Measurements from ENCODE around the gene PHC2. TPM values are rescaled to one million over a fixed set of nuclear protein-coding genes. Genes with fewer than 3 reads are reported as not detected.

The PHC2 gene
- total and polyA plus RNA-seq, 8 donors: 21.8 to 62.1 (median 42.6) TPM

- TF ChIP-seq CTCF (IDR thresholded peaks at IDR 0.05): no peak
- no peak overlapping the region for H3K27ac ChIP-seq
- intact Hi-C loops (cut with DNase I): no loop called here
- H3K27me3 ChIP-seq: no peaks in the 10 kb centered on the region
- H3K4me3 ChIP-seq: no peak overlapping the region
- 95% methylated on average over 7 of the region's 7 CpGs for WGBS, 2 donors
- peaks cover 11 to 31% (median 14%) of the 10 kb centered on the region in 3 donors for H3K4me1 ChIP-seq
- H3K9me3 ChIP-seq: no peaks in the 10 kb centered on the region
- no peak for FAIRE-seq
- ATAC-seq: no peak
- DNase-seq: no peak
- peaks cover 0 to 74% (median 40%) of the 10 kb centered on the region in 3 donors for H3K36me3 ChIP-seq
Measured at GRCh38 chr1:33330906-33331305, 100.0 kb downstream of the PHC2 start.

DNA sequence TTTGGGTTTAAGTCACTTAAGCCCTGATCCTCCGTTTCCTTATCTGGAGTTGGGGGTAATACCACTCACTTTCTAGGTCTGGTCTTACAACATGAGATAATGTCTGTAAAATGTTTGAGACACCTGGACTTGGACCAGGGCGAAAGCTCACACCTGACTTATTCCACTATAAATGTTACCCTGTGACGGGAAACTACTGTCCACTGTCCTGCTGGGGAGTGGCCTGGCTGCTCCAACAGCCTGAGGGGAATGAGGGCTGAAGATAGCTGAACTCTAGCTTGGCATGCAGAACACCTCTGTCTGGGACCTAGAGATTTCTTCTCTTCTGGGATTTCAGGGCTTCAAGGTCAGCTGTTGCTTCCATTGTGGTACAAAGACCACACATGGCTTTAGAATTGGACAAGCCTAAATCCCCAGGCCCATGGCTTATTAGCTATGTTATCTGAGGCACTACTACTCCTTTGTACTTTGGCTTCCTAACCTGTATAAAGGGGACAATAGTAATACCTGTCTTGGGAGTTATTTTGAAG lies 100.5 kb downstream of the PHC2 start:
- no peak for TF ChIP-seq CTCF (IDR thresholded peaks at IDR 0.05)
- ATAC-seq (no peak), DNase-seq (no peak), FAIRE-seq (no peak)
- Histone ChIP-seq H3K27me3 (no peaks in the 10 kb centered on the region), H3K36me3 (peaks cover 0 to 79% (median 45%) of the 10 kb centered on the region in 3 donors), H3K27ac (no peak overlapping the region), H3K4me1 (peaks cover 11 to 31% (median 14%) of the 10 kb centered on the region in 3 donors), H3K9me3 (no peaks in the 10 kb centered on the region), H3K4me3 (no peak overlapping the region)
- 94 to 96% methylated on average over 3 of the region's 3 CpGs for WGBS, 2 donors
- intact Hi-C loops (cut with DNase I): no loop called here

DNA sequence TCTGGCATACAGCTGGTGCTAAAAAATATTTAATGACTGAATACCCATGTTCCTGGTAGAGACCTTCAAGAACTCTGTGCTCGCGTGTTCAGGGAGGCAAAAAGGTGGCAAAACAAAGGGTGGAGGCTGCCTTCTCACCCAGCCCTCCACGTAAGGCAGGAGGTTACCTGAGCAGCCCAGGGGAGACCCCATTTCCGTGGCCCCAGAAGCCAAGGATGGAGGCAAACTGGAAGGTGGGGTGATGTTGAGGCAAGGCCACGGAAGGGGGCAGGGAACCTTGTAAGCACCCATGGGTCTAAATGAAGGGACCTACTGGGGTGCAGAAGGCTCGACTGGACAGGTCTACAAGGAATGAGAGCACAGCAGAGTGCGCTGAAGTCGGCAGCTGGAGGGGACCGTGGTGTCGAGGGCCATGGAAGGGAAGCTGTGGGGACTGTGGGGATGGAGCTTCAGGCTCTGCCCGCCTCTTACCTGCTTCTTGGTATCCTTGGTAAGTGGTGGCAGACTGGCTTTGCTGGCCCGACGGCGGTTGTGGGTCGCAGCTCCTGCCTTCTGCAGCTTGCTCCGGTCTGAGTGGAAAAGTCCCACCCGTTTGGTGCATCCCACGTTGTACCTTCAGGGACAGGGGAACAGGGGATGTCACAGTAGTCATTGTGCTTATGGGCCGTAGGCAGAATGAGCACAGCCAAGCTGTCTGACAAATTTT lies 101.1 kb downstream of the PHC2 start:
- Histone ChIP-seq H3K27ac (no peak overlapping the region), H3K27me3 (no peaks in the 10 kb centered on the region), H3K4me1 (peaks cover 8 to 24% (median 9%) of the 10 kb centered on the region in 3 donors), H3K36me3 (peaks cover 0 to 86% (median 51%) of the 10 kb centered on the region in 3 donors), H3K4me3 (no peak overlapping the region), H3K9me3 (no peaks in the 10 kb centered on the region)
- no peak for ATAC-seq
- 85 to 92% methylated on average over 19 of the region's 19 CpGs for WGBS, 2 donors
- FAIRE-seq: no peak
- DNase-seq: no peak
- intact Hi-C loops (cut with DNase I): no loop called here
- no peak for TF ChIP-seq CTCF (IDR thresholded peaks at IDR 0.05)

DNA sequence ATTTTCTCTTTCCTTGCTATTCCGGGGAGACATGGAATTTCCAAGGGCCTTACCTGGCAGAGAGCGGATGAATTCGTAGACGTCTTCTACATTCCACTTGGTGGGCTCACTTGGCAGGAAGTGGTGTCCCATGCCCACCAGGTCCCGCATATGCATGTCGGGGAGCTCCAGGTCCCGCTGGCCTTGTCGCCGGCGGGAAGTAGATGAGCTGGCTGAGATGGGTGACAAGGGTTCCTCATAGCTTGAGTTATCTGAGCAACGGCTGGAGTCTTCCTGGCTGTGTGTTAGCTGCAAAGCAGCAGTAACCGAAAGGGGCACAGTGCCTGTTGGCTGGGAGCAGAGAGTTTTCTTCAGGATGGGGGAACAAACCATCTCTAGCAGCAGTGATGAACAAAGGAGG lies 102.1 kb downstream of the PHC2 start:
- FAIRE-seq: no peak
- H3K27ac ChIP-seq: no peak overlapping the region
- peaks cover 0 to 14% (median 0%) of the 10 kb centered on the region in 3 donors for H3K4me1 ChIP-seq

More for the DNA sequence above, 102.1 kb downstream of the PHC2 start:
- intact Hi-C loops (cut with DNase I): no loop called here
- ATAC-seq: no peak
- no peak overlapping the region for H3K4me3 ChIP-seq
- no peak for DNase-seq
- TF ChIP-seq CTCF (IDR thresholded peaks at IDR 0.05): no peak
- WGBS, 2 donors: 94 to 97% methylated on average over 12 of the region's 12 CpGs
- no peaks in the 10 kb centered on the region for H3K9me3 ChIP-seq
- H3K36me3 ChIP-seq: peaks cover 0 to 91% (median 61%) of the 10 kb centered on the region in 3 donors
- no peaks in the 10 kb centered on the region for H3K27me3 ChIP-seq
